Activated B cell treated with CpG ODN at 0.5 μM for 24 hours (primary cell): ENCODE measurements around the gene ADD1. TPM values are rescaled to one million over a fixed set of nuclear protein-coding genes. Genes with fewer than 3 reads are reported as not detected.
A peak's percentile ranks its signal among the peaks of the same experiment; 100 is the strongest.

Experiments
- ATAC-seq: fragments of 200-7000 bp; cut with Tn5 transposase; one replicate; pipeline ENCODE4 v1.10.0; 2021; ENCODE audit warnings: low read depth, mild to moderate bottlenecking, moderate library complexity
- CTCF ChIA-PET: fragments of 350-600 bp; sonication (Branson Sonifier 250); formaldehyde crosslinking; loops from one replicate; lab custom pipeline; 2021; ENCODE audit warnings: antibody characterized with exemption; lab: Charles Lee
- POLR2A ChIA-PET: fragments of 350-600 bp; sonication (Branson Sonifier 250); formaldehyde crosslinking; loops from one replicate; lab custom pipeline; 2021; ENCODE audit warnings: antibody characterized with exemption; lab: Charles Lee
- DNase-seq: peaks from one replicate; pipeline ENCODE4 v3.0.0; 2022
- H3K27ac Mint-ChIP-seq: one replicate; pipeline ENCODE4 v1.8.0; 2020; ENCODE audit warnings: mixed read lengths
- H3K27me3 Mint-ChIP-seq: one replicate; pipeline ENCODE4 v1.8.0; 2021; ENCODE audit warnings: mixed read lengths
- H3K36me3 Mint-ChIP-seq: one replicate; pipeline ENCODE4 v1.8.0; 2021; ENCODE audit warnings: low read depth, mixed read lengths
- H3K4me1 Mint-ChIP-seq: one replicate; pipeline ENCODE4 v1.8.0; 2021; ENCODE audit warnings: mixed read lengths
- H3K4me3 Mint-ChIP-seq: one replicate; pipeline ENCODE4 v1.8.0; 2020; ENCODE audit warnings: mild to moderate bottlenecking, mixed read lengths
- H3K9me3 Mint-ChIP-seq: one replicate; pipeline ENCODE4 v1.8.0; 2020; ENCODE audit warnings: mixed read lengths
- CTCF ChIP-seq: fragments of 200-600 bp; IDR thresholded peaks from one replicate; pipeline ENCODE4 v1.8.0; 2022; ENCODE audit warnings: antibody characterized with exemption, mild to moderate bottlenecking
- intact Hi-C: fragments of 100-400 bp; cut with micrococcal nuclease; formaldehyde crosslinking; loops from one replicate; pipeline ENCODE4 v1.15.1; 2024
- total RNA-seq: library from RNA; stranded (reverse); gene quantifications from 2 replicates; pipeline ENCODE4 v1.2.3, GENCODE V29; 2022

Gene ADD1
- total RNA-seq, 1 donor from 2014 or later: 340 TPM

GRCh38 chr4:2873329-2873728 lies 29.7 kb downstream of the ADD1 start:
- no peak for TF ChIP-seq CTCF
- H3K36me3 Mint-ChIP-seq: peaks cover 48% of the 10 kb centered on the region
- DNase-seq (no peak), ATAC-seq (no peak)
- H3K27ac Mint-ChIP-seq: peak overlapping the region; percentile 18
- H3K4me3 Mint-ChIP-seq: no peak overlapping the region
- H3K27me3 Mint-ChIP-seq: no peaks in the 10 kb centered on the region
- ChIA-PET POLR2A (interaction anchor here (0.9 kb wide), 1 partner anchor 109 kb away, joined by 8 read pairs; no protein-coding TSS in a partner anchor), CTCF (interaction anchor here (1.8 kb wide), 1 partner anchor 109 kb away, joined by 4 read pairs; no protein-coding TSS in a partner anchor)
- H3K9me3 Mint-ChIP-seq: no peaks in the 10 kb centered on the region
- H3K4me1 Mint-ChIP-seq: peaks cover 63% of the 10 kb centered on the region
- intact Hi-C loops: no loop called here

GRCh38 chr4:2874861-2875260 lies 31.2 kb downstream of the ADD1 start:
- H3K4me3 Mint-ChIP-seq: no peak overlapping the region
- intact Hi-C loops: no loop called here
- TF ChIP-seq CTCF: no peak
- no peaks in the 10 kb centered on the region for H3K27me3 Mint-ChIP-seq
- no peak for ATAC-seq
- peaks cover 53% of the 10 kb centered on the region for H3K36me3 Mint-ChIP-seq
- H3K4me1 Mint-ChIP-seq: peaks cover 55% of the 10 kb centered on the region
- H3K9me3 Mint-ChIP-seq: no peaks in the 10 kb centered on the region
- POLR2A ChIA-PET: no interaction called here
- no peak overlapping the region for H3K27ac Mint-ChIP-seq
- CTCF ChIA-PET: no interaction called here
- no peak for DNase-seq

GRCh38 chr4:2875556-2875955 lies 31.9 kb downstream of the ADD1 start:
- ChIA-PET CTCF (no interaction called here), POLR2A (no interaction called here)
- Mint-ChIP-seq H3K36me3 (peaks cover 57% of the 10 kb centered on the region), H3K27me3 (no peaks in the 10 kb centered on the region), H3K4me1 (peaks cover 48% of the 10 kb centered on the region), H3K4me3 (no peak overlapping the region), H3K9me3 (no peaks in the 10 kb centered on the region), H3K27ac (no peak overlapping the region)
- no peak for TF ChIP-seq CTCF
- no peak for ATAC-seq
- intact Hi-C loops: no loop called here
- DNase-seq: no peak

GRCh38 chr4:2878346-2878745 lies 34.7 kb downstream of the ADD1 start:
- ChIA-PET CTCF (no interaction called here), POLR2A (interaction anchor here (1.5 kb wide), 1 partner anchor 182 kb away, joined by 3 read pairs; no protein-coding TSS in a partner anchor)
- Mint-ChIP-seq H3K9me3 (no peaks in the 10 kb centered on the region), H3K4me1 (peaks cover 27% of the 10 kb centered on the region), H3K27ac (peak overlapping the region; percentile 46), H3K27me3 (no peaks in the 10 kb centered on the region), H3K4me3 (no peak overlapping the region), H3K36me3 (peaks cover 68% of the 10 kb centered on the region)
- no peak for ATAC-seq
- intact Hi-C loops: no loop called here
- DNase-seq: no peak
- no peak for TF ChIP-seq CTCF

GRCh38 chr4:2879026-2879425 lies 35.4 kb downstream of the ADD1 start:
- H3K27ac Mint-ChIP-seq: peak overlapping the region; percentile 48

More at GRCh38 chr4:2879026-2879425, 35.4 kb downstream of the ADD1 start:
- no peak overlapping the region for H3K4me3 Mint-ChIP-seq
- H3K4me1 Mint-ChIP-seq: peaks cover 22% of the 10 kb centered on the region
- peaks cover 73% of the 10 kb centered on the region for H3K36me3 Mint-ChIP-seq
- DNase-seq: no peak
- H3K27me3 Mint-ChIP-seq: no peaks in the 10 kb centered on the region
- ATAC-seq: no peak
- intact Hi-C loops: no loop called here
- no peaks in the 10 kb centered on the region for H3K9me3 Mint-ChIP-seq
- CTCF ChIA-PET: interaction anchor here (0.6 to 0.8 kb wide), 2 partner anchors 9 to 122 kb away, joined by 3 to 4 read pairs; no protein-coding TSS in a partner anchor
- no peak for TF ChIP-seq CTCF
- POLR2A ChIA-PET: interaction anchor here (1.5 kb wide), 1 partner anchor 183 kb away, joined by 3 read pairs; no protein-coding TSS in a partner anchor
